Measurements from ENCODE around the gene OR51B2. TPM values are rescaled to one million over a fixed set of nuclear protein-coding genes. Genes with fewer than 3 reads are reported as not detected.

OR51B2 gene
- total and polyA plus RNA-seq, 10 of the 15 experiments (the other 5 are each of a cell fraction or from before 2014, with no cell fraction given) = 0.29 TPM; not detected in 9

DNA sequence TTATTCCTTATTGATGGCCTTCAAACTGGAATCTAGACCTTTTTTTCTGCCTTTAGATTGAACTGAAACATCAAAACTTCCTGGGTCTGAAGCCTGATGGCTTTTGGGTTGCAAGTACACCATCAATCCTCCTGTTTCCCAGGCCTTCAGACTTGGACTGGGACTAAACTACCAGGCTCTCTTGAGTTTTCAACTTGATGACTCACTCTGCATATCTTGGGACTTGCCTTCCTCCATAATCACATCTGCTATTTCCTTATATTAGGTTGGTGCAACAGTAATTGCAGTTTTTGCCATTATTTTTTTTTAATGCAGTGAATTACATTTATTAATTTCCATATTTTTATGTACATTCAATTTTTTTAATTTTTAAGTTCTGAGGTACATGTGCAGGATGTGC, 12.2 kb upstream of the OR51B2 start (continued):
- TF ChIP-seq, protein P1, sequence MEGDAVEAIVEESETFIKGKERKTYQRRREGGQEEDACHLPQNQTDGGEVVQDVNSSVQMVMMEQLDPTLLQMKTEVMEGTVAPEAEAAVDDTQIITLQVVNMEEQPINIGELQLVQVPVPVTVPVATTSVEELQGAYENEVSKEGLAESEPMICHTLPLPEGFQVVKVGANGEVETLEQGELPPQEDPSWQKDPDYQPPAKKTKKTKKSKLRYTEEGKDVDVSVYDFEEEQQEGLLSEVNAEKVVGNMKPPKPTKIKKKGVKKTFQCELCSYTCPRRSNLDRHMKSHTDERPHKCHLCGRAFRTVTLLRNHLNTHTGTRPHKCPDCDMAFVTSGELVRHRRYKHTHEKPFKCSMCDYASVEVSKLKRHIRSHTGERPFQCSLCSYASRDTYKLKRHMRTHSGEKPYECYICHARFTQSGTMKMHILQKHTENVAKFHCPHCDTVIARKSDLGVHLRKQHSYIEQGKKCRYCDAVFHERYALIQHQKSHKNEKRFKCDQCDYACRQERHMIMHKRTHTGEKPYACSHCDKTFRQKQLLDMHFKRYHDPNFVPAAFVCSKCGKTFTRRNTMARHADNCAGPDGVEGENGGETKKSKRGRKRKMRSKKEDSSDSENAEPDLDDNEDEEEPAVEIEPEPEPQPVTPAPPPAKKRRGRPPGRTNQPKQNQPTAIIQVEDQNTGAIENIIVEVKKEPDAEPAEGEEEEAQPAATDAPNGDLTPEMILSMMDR (IDR thresholded peaks at IDR 0.05 in 2 of 3, conservative IDR thresholded peaks at IDR 0.05 in 1 of 3; ENCODE audit: control insufficient read depth in 2 of 3, extremely low read depth in 1 of 3, insufficient read depth in 1 of 3, low read depth in 3 of 3, low read length in 3 of 3) = no peak
- no peak for TF ChIP-seq SRF (IDR thresholded peaks at IDR 0.05; ENCODE audit: low read depth in 2 of 2, low read length in 2 of 2)
- TF ChIP-seq, protein P2, sequence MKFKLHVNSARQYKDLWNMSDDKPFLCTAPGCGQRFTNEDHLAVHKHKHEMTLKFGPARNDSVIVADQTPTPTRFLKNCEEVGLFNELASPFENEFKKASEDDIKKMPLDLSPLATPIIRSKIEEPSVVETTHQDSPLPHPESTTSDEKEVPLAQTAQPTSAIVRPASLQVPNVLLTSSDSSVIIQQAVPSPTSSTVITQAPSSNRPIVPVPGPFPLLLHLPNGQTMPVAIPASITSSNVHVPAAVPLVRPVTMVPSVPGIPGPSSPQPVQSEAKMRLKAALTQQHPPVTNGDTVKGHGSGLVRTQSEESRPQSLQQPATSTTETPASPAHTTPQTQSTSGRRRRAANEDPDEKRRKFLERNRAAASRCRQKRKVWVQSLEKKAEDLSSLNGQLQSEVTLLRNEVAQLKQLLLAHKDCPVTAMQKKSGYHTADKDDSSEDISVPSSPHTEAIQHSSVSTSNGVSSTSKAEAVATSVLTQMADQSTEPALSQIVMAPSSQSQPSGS (IDR thresholded peaks at IDR 0.05; ENCODE audit: low read length) = no peak
- TF ChIP-seq PML (IDR thresholded peaks at IDR 0.05; ENCODE audit: low read length) = no peak
- no peak for TF ChIP-seq SIX5 (IDR thresholded peaks at IDR 0.05; ENCODE audit: low read depth, low read length, severe bottlenecking)
- TF ChIP-seq MAX (IDR thresholded peaks at IDR 0.05; ENCODE audit: low read depth, low read length) = no peak
- TF ChIP-seq TAF1 (IDR thresholded peaks at IDR 0.05; ENCODE audit: borderline replicate concordance, low read depth, low read length) = no peak
- no peak for TF ChIP-seq POLR2AphosphoS2 (IDR thresholded peaks at IDR 0.05; ENCODE audit: low read depth, low read length)
- TF ChIP-seq ZNF274 (IDR thresholded peaks at IDR 0.05; ENCODE audit: insufficient read depth, insufficient read length) = no peak
- TF ChIP-seq IKZF1 (conservative IDR thresholded peaks at IDR 0.05) = no peak

- ChIA-PET RAD21 (ENCODE audit: unreplicated experiment) (no interaction called here), CTCF (no interaction called here), SMC1A (ENCODE audit: uncharacterized antibody, unreplicated experiment) (no interaction called here), POLR2A (no interaction called here)
- Histone ChIP-seq H3K4me2 (ENCODE audit: control insufficient read depth, insufficient read depth) (no peak overlapping the region), H3K79me2 (ENCODE audit: control insufficient read depth, insufficient read depth, low read length) (no peaks in the 10 kb centered on the region), H3K9ac (ENCODE audit: control insufficient read depth, insufficient read depth, low read length) (no peak overlapping the region), H4K20me1 (ENCODE audit: control insufficient read depth, insufficient read depth) (no peaks in the 10 kb centered on the region), H3K36me3 (ENCODE audit: control insufficient read depth in 2 of 2, insufficient read depth in 2 of 2, low read length in 1 of 2) (no peaks in the 10 kb centered on the region), H3K27me3 (replicated peaks in 1 of 2; ENCODE audit: control insufficient read depth in 2 of 2, insufficient read depth in 2 of 2, low read length in 1 of 2) (no peaks in the 10 kb centered on the region), H3K9me3 (replicated peaks; ENCODE audit: control insufficient read depth, insufficient read depth, low read length) (no peaks in the 10 kb centered on the region), H2AFZ (ENCODE audit: control insufficient read depth, low read depth, low read length) (no peak overlapping the region), H3K4me1 (ENCODE audit: control insufficient read depth, insufficient read depth, low read length) (no peaks in the 10 kb centered on the region), H3K27ac (ENCODE audit: control insufficient read depth, insufficient read depth) (no peak overlapping the region), H3K4me3 (no peak overlapping the region)
- 0% methylated on average over 1 of the region's 1 CpG for WGBS (ENCODE audit: insufficient coverage, insufficient replicate concordance, low lambda C conversion rate, missing lambda C conversion rate)
- BruUV-seq (replicated peaks) = no TSS peak
- DNase-seq (ENCODE audit: low read depth, low spot score) (no peak), ATAC-seq (no peak), FAIRE-seq (no peak)
- in situ Hi-C loops (cut with MboI) = loop anchor here (25.0 kb wide), 1 partner anchor 1473 kb away; the partner anchor contains the start of gene STIM1
- no peak for TF ChIP-seq TCF7 (IDR thresholded peaks at IDR 0.05; ENCODE audit: borderline replicate concordance)
- no peak for TF ChIP-seq NBN (IDR thresholded peaks at IDR 0.05)
- no peak for TF ChIP-seq FOS (IDR thresholded peaks at IDR 0.05; ENCODE audit: borderline replicate concordance, extremely low read depth, insufficient read length)
- intact Hi-C loops (cut with micrococcal nuclease; ENCODE audit: unreplicated experiment) = no loop called here
Measured at GRCh38 chr11:5335170-5335569, 11.1 kb upstream of the OR51B2 start.

All from GM12878 (cell line).